ENCODE measurements around the gene DAP.

The DAP gene

GRCh38 chr5:10690460-10691440 is 70.3 kb downstream of the DAP start:
- DNase-seq (ENCODE audit: low read depth in 2 of 2): no peak

- no peak for DNase-seq (ENCODE audit: low read depth in 2 of 2)
Measured at GRCh38 chr5:10689391-10690081, 71.5 kb downstream of the DAP start.

- DNase-seq (ENCODE audit: low read depth in 2 of 2): no peak
Measured at GRCh38 chr5:10688651-10689171, 72.3 kb downstream of the DAP start.

GRCh38 chr5:10686890-10687289 is 74.1 kb downstream of the DAP start:
- no peak for DNase-seq (ENCODE audit: low read depth in 2 of 2)

- DNase-seq (ENCODE audit: low read depth in 2 of 2): no peak
Measured at GRCh38 chr5:10685115-10685521, 75.9 kb downstream of the DAP start.

- no peak for DNase-seq (ENCODE audit: low read depth in 2 of 2)
Measured at GRCh38 chr5:10684303-10685086, 76.5 kb downstream of the DAP start.

- DNase-seq (ENCODE audit: low read depth in 2 of 2): no peak
Measured at GRCh38 chr5:10682801-10683525, 78.1 kb downstream of the DAP start.

GRCh38 chr5:10681731-10682679 is 79.0 kb downstream of the DAP start:
- no peak for DNase-seq (ENCODE audit: low read depth in 2 of 2)

- DNase-seq (ENCODE audit: low read depth in 2 of 2): no peak
Measured at GRCh38 chr5:10680876-10681481, 80.1 kb downstream of the DAP start.

GRCh38 chr5:10679336-10679988 is 81.6 kb downstream of the DAP start:
- no peak for DNase-seq (ENCODE audit: low read depth in 2 of 2)

- no peak for DNase-seq (ENCODE audit: low read depth in 2 of 2)
Measured at GRCh38 chr5:10678244-10678643, 82.8 kb downstream of the DAP start.

GRCh38 chr5:10677533-10677932 is 83.5 kb downstream of the DAP start:
- no peak for DNase-seq (ENCODE audit: low read depth in 2 of 2)

GRCh38 chr5:10676946-10677345 is 84.1 kb downstream of the DAP start:
- no peak for DNase-seq (ENCODE audit: low read depth in 2 of 2)

GRCh38 chr5:10676224-10676623 is 84.8 kb downstream of the DAP start:
- no peak for DNase-seq (ENCODE audit: low read depth in 2 of 2)

- DNase-seq (ENCODE audit: low read depth in 2 of 2): no peak
Measured at GRCh38 chr5:10675177-10675700, 85.8 kb downstream of the DAP start.

GRCh38 chr5:10674582-10674981 is 86.5 kb downstream of the DAP start:
- DNase-seq (ENCODE audit: low read depth in 2 of 2): no peak

- no peak for DNase-seq (ENCODE audit: low read depth in 2 of 2)
Measured at GRCh38 chr5:10674096-10674495, 86.9 kb downstream of the DAP start.

- no peak for DNase-seq (ENCODE audit: low read depth in 2 of 2)
Measured at GRCh38 chr5:10673407-10673806, 87.6 kb downstream of the DAP start.

- no peak for DNase-seq (ENCODE audit: low read depth in 2 of 2)
Measured at GRCh38 chr5:10673017-10673389, 88.0 kb downstream of the DAP start.

Data from fibroblast of skin of left biceps (primary cell).